ENCODE data around the gene CLEC4D.
"Not testable (repeated sequence)": the region's sequence is repeated elsewhere in the genome, so short reads cannot be mapped to it uniquely, and the experiment has no call there.

CLEC4D gene

GRCh38 chr12:8566052-8566451 lies 52.7 kb downstream of the CLEC4D start:
- H3K36me3 Mint-ChIP-seq (ENCODE audit: insufficient read depth); H3K9me3 Mint-ChIP-seq; DNase-seq (ENCODE audit: low spot score in 2 of 2); H3K27ac Mint-ChIP-seq (ENCODE audit: low read depth); H3K4me1 Mint-ChIP-seq; H3K27me3 Mint-ChIP-seq; H3K4me3 Mint-ChIP-seq; ATAC-seq (replicated peaks; ENCODE audit: extremely low read depth, poor library complexity, severe bottlenecking): not testable (repeated sequence)

- Mint-ChIP-seq H3K36me3 (ENCODE audit: insufficient read depth) (no peaks in the 10 kb centered on the region), H3K9me3 (peaks cover 5% of the 10 kb centered on the region), H3K4me1 (no peaks in the 10 kb centered on the region), H3K27ac (ENCODE audit: low read depth) (no peak overlapping the region), H3K4me3 (no peak overlapping the region), H3K27me3 (no peaks in the 10 kb centered on the region)
- ATAC-seq (replicated peaks; ENCODE audit: extremely low read depth, poor library complexity, severe bottlenecking) = no peak
- no peak for DNase-seq (ENCODE audit: low spot score in 2 of 2)
Observed at GRCh38 chr12:8566525-8566924, 53.2 kb downstream of the CLEC4D start.

Measured in central memory CD8-positive, alpha-beta T cell (primary cell).